Memory B cell (primary cell): ENCODE data around the gene CDH16.
"Not testable (repeated sequence)": the region's sequence is repeated elsewhere in the genome, so short reads cannot be mapped to it uniquely, and the experiment has no call there.

Experiments
- ATAC-seq: fragments of 150-1000 bp; cut with Tn5 transposase; 2 replicates; pipeline ENCODE4 v1.10.0; 2021; ENCODE audit warnings: low read depth, mild to moderate bottlenecking, moderate library complexity
- DNase-seq, 2 donors: peaks; one replicate each; pipeline ENCODE4 v3.0.0; 2022; ENCODE audit warnings: low spot score in 2 of 2
- H3K27ac Mint-ChIP-seq: one replicate; pipeline ENCODE4 v1.8.0; 2022; ENCODE audit warnings: mild to moderate bottlenecking, moderate library complexity, mixed read lengths
- H3K27me3 Mint-ChIP-seq: one replicate; pipeline ENCODE4 v1.8.0; 2022; ENCODE audit warnings: mixed read lengths
- H3K36me3 Mint-ChIP-seq: one replicate; pipeline ENCODE4 v1.8.0; 2022; ENCODE audit warnings: mild to moderate bottlenecking, mixed read lengths
- H3K4me1 Mint-ChIP-seq: one replicate; pipeline ENCODE4 v1.8.0; 2022; ENCODE audit warnings: mixed read lengths
- H3K4me3 Mint-ChIP-seq: one replicate; pipeline ENCODE4 v1.8.0; 2022; ENCODE audit warnings: mild to moderate bottlenecking, moderate library complexity, mixed read lengths
- H3K9me3 Mint-ChIP-seq: one replicate; pipeline ENCODE4 v1.8.0; 2022; ENCODE audit warnings: mixed read lengths

Gene CDH16

DNA sequence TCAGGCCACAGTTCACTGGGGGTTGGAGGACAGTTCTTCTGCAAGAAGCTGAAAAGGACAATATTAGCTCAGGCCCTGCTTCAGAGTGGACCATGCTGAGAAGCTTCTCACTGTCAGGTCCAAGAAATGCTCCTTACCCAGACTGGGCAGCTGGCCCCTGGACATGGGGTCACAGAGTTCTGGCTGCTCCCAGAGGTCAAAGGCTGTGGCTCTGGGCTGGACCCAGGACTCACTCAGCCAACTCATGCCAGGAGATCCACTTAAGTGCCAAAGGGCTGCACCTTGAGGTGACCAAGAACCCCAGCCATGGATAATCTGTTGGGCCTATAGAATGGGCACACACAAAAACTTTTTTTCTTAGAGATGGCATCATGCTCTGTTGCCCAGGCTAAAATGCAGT is 20.7 kb upstream of the CDH16 start:
- H3K36me3 Mint-ChIP-seq, result peaks cover 12% of the 10 kb centered on the region

DNA sequence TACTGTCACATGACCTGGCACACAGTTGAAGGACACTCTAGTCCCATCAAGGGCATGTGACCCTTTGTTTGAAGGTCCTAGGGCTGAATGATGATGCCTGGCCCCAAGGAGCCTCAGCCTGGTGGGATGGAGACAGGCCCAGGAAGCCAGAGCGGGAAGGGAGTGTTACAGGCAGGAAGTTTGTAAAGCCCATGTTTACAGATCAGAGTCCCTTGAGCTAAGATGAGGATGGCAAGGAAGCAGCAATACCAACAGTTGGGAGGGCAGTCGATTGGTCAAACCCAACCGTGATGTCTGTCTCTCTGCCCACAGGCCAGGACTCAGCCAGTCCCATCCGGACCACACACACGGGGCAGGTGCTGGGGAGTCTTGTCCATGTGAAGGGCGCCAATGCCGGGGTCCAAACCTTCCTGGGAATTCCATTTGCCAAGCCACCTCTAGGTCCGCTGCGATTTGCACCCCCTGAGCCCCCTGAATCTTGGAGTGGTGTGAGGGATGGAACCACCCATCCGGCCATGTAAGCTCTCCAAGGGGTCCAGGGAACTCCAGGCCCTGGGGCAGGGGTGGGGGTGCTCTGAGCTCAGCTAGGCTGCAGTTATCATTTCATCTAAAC is 19.1 kb upstream of the CDH16 start:
- no peaks in the 10 kb centered on the region for H3K27me3 Mint-ChIP-seq
- H3K4me3 Mint-ChIP-seq, result no peak overlapping the region
- no peak overlapping the region for H3K27ac Mint-ChIP-seq
- peaks cover 34% of the 10 kb centered on the region for H3K4me1 Mint-ChIP-seq
- H3K9me3 Mint-ChIP-seq, result no peaks in the 10 kb centered on the region
- ATAC-seq, result no peak
- peaks cover 12% of the 10 kb centered on the region for H3K36me3 Mint-ChIP-seq
- no peak for DNase-seq

More for the DNA sequence above, 20.7 kb upstream of the CDH16 start:
- ATAC-seq (no peak), DNase-seq (no peak)
- no peaks in the 10 kb centered on the region for H3K9me3 Mint-ChIP-seq
- no peak overlapping the region for H3K4me3 Mint-ChIP-seq
- H3K27me3 Mint-ChIP-seq, result no peaks in the 10 kb centered on the region
- no peak overlapping the region for H3K27ac Mint-ChIP-seq
- H3K4me1 Mint-ChIP-seq, result peaks cover 18% of the 10 kb centered on the region

DNA sequence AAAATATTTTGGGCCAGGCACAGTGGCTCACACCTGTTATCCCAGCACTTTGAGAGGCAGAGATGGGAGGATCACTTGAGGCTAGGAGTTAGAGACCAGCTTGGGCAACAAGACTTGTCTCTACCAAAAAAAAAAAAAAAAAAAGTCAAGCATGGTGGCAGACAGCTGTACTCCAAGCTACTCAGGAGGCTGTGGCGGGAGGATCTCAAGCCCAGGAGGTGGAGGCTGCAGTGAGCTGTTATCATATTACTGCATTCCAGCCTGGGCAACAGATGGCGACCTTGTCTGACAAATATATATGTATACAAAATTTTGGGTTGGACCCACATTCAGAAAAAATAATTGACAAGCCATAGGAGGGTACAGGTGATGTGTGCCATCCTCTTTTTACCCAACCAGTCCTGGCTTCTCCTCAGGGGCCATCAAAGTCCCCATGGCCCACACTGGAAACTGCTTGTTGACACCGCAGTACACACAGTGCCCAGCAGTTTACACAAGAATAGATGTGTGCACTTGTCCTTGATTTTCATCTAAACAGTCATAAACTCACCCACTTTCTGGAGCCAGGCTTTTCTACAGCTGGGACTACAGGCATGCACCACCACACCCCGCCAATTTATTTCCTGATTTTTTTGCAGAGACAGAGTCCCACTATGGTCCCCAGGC is 18.3 kb upstream of the CDH16 start:
- Mint-ChIP-seq H3K4me3 (peak overlapping the region; percentile 52), H3K36me3 (peaks cover 10% of the 10 kb centered on the region), H3K27ac (peak overlapping the region; percentile 50), H3K4me1 (peaks cover 41% of the 10 kb centered on the region), H3K9me3 (no peaks in the 10 kb centered on the region), H3K27me3 (no peaks in the 10 kb centered on the region)
- ATAC-seq (no peak), DNase-seq (no peak)

DNA sequence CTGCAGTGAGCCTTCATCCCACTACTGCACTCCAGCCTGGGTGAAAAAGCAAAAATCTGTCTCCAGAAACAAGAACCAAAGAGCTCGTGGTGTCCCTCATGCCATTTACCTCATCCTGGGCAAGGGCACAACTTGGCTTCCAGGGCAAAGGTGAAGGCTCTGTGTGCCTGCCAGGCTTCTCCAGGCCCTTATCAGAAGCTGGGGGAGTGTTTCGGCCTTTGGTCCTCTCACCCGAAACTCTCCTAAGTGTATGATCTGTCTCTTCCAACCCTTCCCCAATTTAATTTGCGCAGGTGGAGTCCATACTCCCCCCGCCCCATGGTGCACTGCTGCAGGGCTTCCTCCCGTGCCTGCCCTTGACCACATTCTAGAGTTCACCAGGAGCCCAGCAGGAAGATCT is 17.8 kb upstream of the CDH16 start:
- no peak for ATAC-seq
- Mint-ChIP-seq H3K4me3 (peak overlapping the region; percentile 52), H3K27me3 (no peaks in the 10 kb centered on the region), H3K36me3 (peaks cover 12% of the 10 kb centered on the region), H3K4me1 (peaks cover 43% of the 10 kb centered on the region), H3K9me3 (no peaks in the 10 kb centered on the region), H3K27ac (peak overlapping the region; percentile 50)
- DNase-seq, result no peak

DNA sequence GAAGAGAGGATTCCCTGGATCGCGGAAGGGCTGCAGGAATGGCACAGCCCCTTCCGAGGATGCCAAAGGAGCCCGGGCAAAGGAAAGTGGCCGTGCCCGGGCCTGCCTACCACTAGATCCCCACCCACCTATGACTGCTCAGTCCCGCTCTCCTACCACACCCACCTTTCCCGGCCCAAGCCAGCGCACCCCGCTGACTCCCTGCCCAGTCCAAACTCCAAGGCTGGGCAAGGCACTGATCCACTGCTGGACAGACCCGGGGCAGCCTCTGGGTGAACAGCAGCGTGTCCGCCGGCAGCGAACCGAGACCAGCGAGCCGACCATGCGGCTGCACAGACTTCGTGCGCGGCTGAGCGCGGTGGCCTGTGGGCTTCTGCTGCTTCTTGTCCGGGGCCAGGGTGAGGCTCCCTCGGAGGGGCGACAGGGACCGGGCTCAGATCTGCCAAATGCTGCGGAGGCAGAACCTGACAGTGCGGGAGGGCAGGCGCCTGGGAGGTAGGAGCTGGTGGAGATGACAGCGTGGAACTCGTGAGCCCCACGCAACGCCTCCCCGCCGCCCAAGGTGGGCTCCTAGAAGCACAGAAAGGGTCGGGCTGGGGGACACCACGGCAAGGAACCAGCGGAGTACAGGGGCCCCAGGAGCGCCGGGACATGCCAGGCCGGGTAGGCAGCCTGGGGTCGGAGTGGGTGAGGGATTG is 16.8 kb upstream of the CDH16 start, which contains the start of gene CES2:
Gene CES2 (plus strand): TSS at position 203 of the 698 bp plus-strand sequence. CDS start 120 bp downstream, at position 323.
- no peak for ATAC-seq
- no peak for DNase-seq
- no peaks in the 10 kb centered on the region for H3K27me3 Mint-ChIP-seq
- H3K4me3 Mint-ChIP-seq, result peak within 1 kb of the TSS; percentile 98
- H3K9me3 Mint-ChIP-seq, result no peaks in the 10 kb centered on the region
- peaks cover 12% of the 10 kb centered on the region for H3K36me3 Mint-ChIP-seq
- H3K4me1 Mint-ChIP-seq, result peaks cover 43% of the 10 kb centered on the region
- peak within 1 kb of the TSS; percentile 98 for H3K27ac Mint-ChIP-seq

DNA sequence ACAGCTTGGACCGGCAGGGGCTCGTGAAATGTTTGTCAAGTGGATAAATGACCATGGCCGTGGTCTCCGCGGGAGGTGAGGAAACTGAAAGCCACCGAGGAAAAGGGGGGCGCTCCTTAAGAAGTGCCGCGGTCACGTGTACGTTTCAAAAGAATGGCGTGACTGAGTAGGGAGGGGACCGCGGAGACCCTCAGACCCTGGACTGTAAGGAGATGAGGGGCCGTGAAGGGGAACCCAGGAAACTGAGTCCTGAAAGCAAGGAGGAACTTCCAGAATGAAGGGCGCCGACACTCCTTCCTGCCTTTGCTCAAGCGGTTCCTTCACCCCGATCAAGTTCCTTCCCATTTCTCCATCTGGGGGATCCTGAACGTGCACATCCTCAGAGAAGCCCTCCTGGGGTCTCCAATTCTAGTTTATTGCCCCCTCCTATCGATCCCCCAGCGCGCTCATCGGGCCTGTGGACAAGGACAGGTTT is 16.2 kb upstream of the CDH16 start:
- H3K4me3 Mint-ChIP-seq, result peak overlapping the region; percentile 98
- not testable (repeated sequence) for DNase-seq, ATAC-seq, H3K27me3 Mint-ChIP-seq, H3K9me3 Mint-ChIP-seq
- peak overlapping the region; percentile 98 for H3K27ac Mint-ChIP-seq
- H3K36me3 Mint-ChIP-seq, result peaks cover 11% of the 10 kb centered on the region
- H3K4me1 Mint-ChIP-seq, result peaks cover 43% of the 10 kb centered on the region

DNA sequence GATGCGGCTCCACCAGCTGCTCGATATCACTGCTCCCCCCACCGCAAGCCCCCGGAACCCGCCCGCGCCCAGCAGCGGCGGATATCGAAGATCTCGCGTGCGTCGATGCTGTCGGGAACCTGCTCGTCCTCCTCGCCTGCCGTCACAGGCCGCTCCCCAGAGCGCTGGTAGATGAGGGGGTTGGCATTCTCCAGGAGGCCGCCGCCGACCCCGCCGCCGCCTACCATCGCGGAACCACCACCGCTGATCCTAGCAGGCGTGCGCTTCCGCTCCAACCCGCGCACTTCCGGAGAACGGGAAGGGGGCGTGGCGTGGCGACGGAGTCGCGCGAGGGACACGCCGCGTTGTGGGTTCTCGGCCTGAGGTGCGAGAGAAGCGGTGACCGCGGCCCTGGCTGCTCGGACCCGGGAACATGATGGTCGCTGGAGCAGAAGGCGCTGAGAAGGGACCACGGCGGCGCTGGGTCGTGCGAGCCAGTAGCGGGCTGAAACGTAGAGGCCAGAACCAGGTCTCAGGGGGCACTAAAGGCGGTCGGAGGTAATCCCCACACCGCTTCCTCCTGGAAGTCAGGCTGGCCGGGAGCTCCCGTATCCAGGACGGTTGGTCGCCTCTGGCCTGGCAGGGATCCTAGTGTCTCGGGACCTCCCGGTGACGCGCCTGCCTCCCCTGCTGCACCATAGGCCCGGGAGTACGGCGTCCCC is 15.6 kb upstream of the CDH16 start, which contains the start of gene CIAO2B:
Gene CIAO2B (minus strand): TSS at position 265 of the 701 bp plus-strand sequence. CDS start 38 bp downstream, at position 227.
- peak within 1 kb of the TSS; percentile 98 for H3K4me3 Mint-ChIP-seq
- ATAC-seq (peak; percentile 89), DNase-seq (peak; percentile 87 to 90)
- no peaks in the 10 kb centered on the region for H3K9me3 Mint-ChIP-seq
- peaks cover 43% of the 10 kb centered on the region for H3K4me1 Mint-ChIP-seq
- peak within 1 kb of the TSS; percentile 98 for H3K27ac Mint-ChIP-seq
- peaks cover 9% of the 10 kb centered on the region for H3K36me3 Mint-ChIP-seq
- H3K27me3 Mint-ChIP-seq, result no peaks in the 10 kb centered on the region

DNA sequence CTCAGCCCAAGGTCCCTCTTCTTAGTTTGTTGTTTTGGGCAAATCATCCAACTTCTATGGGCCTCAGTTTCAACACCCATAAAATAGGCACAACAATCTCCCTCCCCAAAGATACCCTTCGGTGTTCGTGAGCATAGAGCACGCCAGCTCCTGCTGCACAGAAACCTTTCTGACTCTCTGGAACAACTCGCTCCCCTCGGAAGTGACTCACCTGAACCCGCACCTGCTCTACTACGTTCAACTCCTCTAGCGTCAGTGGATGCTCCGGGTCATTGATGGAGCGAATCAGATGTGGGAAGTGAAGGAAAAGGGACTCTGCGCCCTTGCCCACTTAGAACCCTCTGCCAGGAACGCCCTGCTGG is 15.1 kb upstream of the CDH16 start:
- H3K4me1 Mint-ChIP-seq, result peaks cover 43% of the 10 kb centered on the region
- no peak for DNase-seq
- peak; percentile 28 for ATAC-seq
- peak overlapping the region; percentile 98 for H3K27ac Mint-ChIP-seq
- H3K27me3 Mint-ChIP-seq, result no peaks in the 10 kb centered on the region
- no peaks in the 10 kb centered on the region for H3K9me3 Mint-ChIP-seq
- H3K4me3 Mint-ChIP-seq, result peak overlapping the region; percentile 98
- H3K36me3 Mint-ChIP-seq, result peaks cover 9% of the 10 kb centered on the region

DNA sequence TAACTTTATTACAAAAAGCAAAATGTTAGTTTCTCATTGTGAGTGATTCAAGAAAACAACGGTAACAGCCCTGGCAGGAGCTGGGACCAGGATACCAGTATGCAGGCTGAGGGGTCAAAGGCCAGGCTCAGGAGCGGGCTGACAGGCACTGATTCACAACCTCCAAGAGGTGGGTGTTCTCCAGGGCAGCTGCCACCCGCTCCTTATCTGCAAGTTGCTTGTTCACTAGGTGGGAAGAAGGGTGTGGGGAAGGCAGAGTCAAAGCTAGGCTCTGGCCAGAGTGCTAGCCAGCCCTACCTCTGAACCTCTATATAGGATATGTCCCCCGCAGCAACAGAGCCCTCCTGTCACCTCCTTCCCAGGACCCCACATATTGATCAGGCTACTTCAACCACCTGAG is 13.4 kb upstream of the CDH16 start:
- no peaks in the 10 kb centered on the region for H3K9me3 Mint-ChIP-seq
- H3K4me3 Mint-ChIP-seq, result peak overlapping the region; percentile 1
- H3K4me1 Mint-ChIP-seq, result peaks cover 36% of the 10 kb centered on the region
- no peak for DNase-seq
- no peaks in the 10 kb centered on the region for H3K27me3 Mint-ChIP-seq
- peaks cover 9% of the 10 kb centered on the region for H3K36me3 Mint-ChIP-seq
- H3K27ac Mint-ChIP-seq, result no peak overlapping the region
- ATAC-seq, result no peak

DNA sequence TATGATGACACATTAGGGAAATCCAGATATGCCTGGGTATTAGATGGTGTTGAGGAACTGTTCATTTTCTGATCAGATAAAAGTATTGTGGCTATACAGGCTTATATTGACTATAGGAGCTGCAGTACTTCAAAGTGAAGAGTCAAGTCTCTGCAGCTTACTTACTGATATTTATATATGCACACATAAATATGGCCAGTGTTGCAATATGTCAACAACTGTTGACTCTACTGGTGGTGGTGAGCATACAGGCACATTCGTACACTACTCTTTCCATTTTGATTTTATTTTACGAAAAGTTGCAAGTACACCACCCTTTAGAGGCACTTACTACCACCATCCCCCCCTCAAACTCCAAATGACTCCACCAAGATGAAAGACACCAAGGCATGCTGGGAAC is 13.0 kb upstream of the CDH16 start:
- H3K36me3 Mint-ChIP-seq, result peaks cover 9% of the 10 kb centered on the region
- DNase-seq (no peak), ATAC-seq (no peak)
- H3K4me1 Mint-ChIP-seq, result peaks cover 35% of the 10 kb centered on the region
- peak overlapping the region; percentile 22 for H3K4me3 Mint-ChIP-seq
- H3K27ac Mint-ChIP-seq, result no peak overlapping the region
- H3K9me3 Mint-ChIP-seq, result no peaks in the 10 kb centered on the region
- H3K27me3 Mint-ChIP-seq, result no peaks in the 10 kb centered on the region

DNA sequence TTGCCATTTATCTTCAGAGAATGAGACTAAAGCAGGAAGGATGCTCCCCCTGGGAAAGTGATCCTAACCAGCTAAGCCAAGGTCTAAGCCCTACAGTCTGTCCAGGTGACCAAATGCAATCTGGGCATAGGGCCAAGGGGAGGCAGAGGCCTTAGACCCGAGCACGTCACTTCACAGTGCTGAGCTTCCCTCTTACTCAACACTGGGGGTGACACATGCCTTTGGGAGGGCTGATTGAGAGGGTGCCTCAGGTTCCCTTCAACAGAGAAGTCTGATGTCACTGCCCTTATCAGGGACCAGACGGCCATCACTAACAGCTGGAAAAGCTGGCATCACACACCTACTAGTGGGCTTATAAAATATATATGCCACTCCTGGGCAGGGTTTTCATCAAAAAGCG is 11.5 kb upstream of the CDH16 start:
- Mint-ChIP-seq H3K4me3 (no peak overlapping the region), H3K9me3 (no peaks in the 10 kb centered on the region), H3K27me3 (peaks cover 6% of the 10 kb centered on the region), H3K27ac (no peak overlapping the region), H3K36me3 (peaks cover 9% of the 10 kb centered on the region), H3K4me1 (peaks cover 34% of the 10 kb centered on the region)
- no peak for ATAC-seq
- no peak for DNase-seq

DNA sequence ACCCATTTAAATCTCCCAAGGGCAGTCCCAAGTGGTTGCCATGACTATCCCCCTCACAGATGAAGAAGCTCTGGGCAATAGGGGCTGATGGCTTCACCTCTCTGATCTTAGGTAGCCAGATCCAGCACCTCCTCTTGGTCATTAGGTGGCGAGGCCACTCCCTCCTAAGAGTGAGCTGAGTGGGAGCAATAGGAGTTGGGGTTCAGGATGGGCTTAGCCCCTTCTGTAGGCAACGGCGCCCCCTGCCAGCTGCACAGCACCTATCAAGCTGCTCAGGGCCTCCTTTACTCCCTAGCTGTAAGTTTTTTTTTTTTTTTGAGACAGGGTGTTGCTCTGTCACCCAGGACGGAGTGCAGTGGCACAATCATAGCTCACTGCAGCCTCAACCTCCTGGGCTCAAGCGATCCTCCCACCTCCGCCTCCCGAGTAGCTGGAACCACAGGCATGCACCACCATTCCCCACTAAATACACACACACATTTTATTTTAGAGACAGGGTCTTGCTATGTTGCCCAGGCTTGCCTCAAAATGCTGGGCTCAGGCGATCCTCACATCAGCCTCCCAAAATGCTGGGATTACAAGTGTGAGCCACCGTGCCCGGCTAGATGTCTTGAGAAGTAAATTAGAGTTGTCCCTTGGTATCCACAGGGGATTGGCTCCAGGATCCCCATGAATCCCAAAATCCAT is 10.2 kb upstream of the CDH16 start:
- Mint-ChIP-seq H3K36me3 (peaks cover 9% of the 10 kb centered on the region), H3K27ac (no peak overlapping the region), H3K27me3 (peaks cover 12% of the 10 kb centered on the region), H3K4me3 (no peak overlapping the region), H3K4me1 (peaks cover 29% of the 10 kb centered on the region), H3K9me3 (no peaks in the 10 kb centered on the region)
- DNase-seq (no peak), ATAC-seq (no peak)

DNA sequence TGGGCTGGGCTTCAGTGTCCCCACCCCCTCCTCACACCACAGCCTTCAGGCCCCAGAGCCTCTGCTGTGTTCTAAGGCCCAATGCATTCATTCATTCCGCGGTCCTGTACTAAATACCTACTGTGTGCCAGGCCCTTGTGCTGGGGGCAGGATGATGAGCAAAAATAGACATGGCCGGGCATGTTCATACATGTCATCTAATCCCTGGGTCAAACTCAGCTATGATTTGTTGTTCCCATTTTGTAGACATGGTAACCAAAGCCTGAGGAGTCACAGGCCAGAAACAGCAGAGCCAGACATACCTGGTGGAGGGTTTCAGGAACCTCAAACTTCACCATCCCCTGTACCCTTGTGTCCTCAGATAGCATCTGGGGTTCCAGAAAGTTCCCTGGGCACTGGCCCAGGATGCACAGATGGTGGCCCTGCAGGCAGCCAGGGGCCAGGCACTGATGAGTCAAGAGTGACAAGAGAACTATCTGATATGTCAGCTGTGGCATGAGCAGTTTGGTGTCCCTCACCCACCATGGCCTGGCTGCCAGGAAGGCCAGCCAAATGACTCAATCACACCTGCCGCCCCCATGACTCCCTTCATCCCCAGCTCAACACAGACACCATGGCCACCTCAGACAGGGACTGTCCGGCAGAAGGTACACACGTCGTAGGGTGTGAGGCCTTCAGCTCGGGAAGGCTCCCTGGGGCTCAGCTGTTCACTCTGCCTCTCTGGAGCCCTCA is 9.4 kb upstream of the CDH16 start:
- H3K36me3 Mint-ChIP-seq, result peaks cover 7% of the 10 kb centered on the region
- DNase-seq (no peak), ATAC-seq (no peak)
- no peak overlapping the region for H3K4me3 Mint-ChIP-seq
- H3K4me1 Mint-ChIP-seq, result peaks cover 24% of the 10 kb centered on the region
- H3K9me3 Mint-ChIP-seq, result no peaks in the 10 kb centered on the region
- H3K27me3 Mint-ChIP-seq, result peaks cover 18% of the 10 kb centered on the region
- H3K27ac Mint-ChIP-seq, result no peak overlapping the region
